ENCODE data around the gene CCDC197.

CCDC197 gene

GRCh38 chr14:93969082-93969828, 27.8 kb upstream of the CCDC197 start:
- no peak for DNase-seq (ENCODE audit: extremely low spot score)
- POLR2A ChIA-PET, result no interaction called here
- TF ChIP-seq FOXA1 (IDR thresholded peaks at IDR 0.05) (no peak), HDGF (IDR thresholded peaks at IDR 0.05; ENCODE audit: borderline replicate concordance) (no peak), BHLHE40 (IDR thresholded peaks at IDR 0.05; ENCODE audit: borderline replicate concordance) (no peak), ZNF384 (IDR thresholded peaks at IDR 0.05) (no peak), FOXK2 (IDR thresholded peaks at IDR 0.05) (no peak), NFRKB (IDR thresholded peaks at IDR 0.05) (no peak), SP1 (IDR thresholded peaks at IDR 0.05) (no peak), SUZ12 (IDR thresholded peaks at IDR 0.05) (no peak), ELF4 (IDR thresholded peaks at IDR 0.05) (no peak)
- CTCF ChIA-PET, result interaction anchor here (2.3 kb wide), 1 partner anchor 29 kb away, joined by 15 read pairs; no protein-coding TSS in a partner anchor

GRCh38 chr14:93970585-93970964, 26.5 kb upstream of the CCDC197 start:
- POLR2A ChIA-PET, result no interaction called here
- CTCF ChIA-PET, result interaction anchor here (0.5 to 2.3 kb wide), 6 partner anchors 11 to 412 kb away, joined by 3 to 15 read pairs (median 4); no protein-coding TSS in a partner anchor
- peak; percentile 18 for DNase-seq (ENCODE audit: extremely low spot score)
- TF ChIP-seq ARNT (IDR thresholded peaks at IDR 0.05) (no peak), ELF4 (IDR thresholded peaks at IDR 0.05) (no peak), FOXM1 (IDR thresholded peaks at IDR 0.05; ENCODE audit: borderline replicate concordance) (no peak), BHLHE40 (IDR thresholded peaks at IDR 0.05; ENCODE audit: borderline replicate concordance) (no peak), TARDBP (IDR thresholded peaks at IDR 0.05) (no peak), CTBP1 (IDR thresholded peaks at IDR 0.05; ENCODE audit: borderline replicate concordance) (no peak), FOXA1 (IDR thresholded peaks at IDR 0.05) (no peak), HDGF (IDR thresholded peaks at IDR 0.05; ENCODE audit: borderline replicate concordance) (no peak), SP1 (IDR thresholded peaks at IDR 0.05) (no peak), NFRKB (IDR thresholded peaks at IDR 0.05) (no peak), L3MBTL2 (conservative IDR thresholded peaks at IDR 0.05) (no peak), PKNOX1 (IDR thresholded peaks at IDR 0.05) (no peak), FOXK2 (IDR thresholded peaks at IDR 0.05) (no peak), SUZ12 (IDR thresholded peaks at IDR 0.05) (no peak), ZNF384 (IDR thresholded peaks at IDR 0.05) (no peak)

GRCh38 chr14:93970965-93971634, 26.0 kb upstream of the CCDC197 start:
- ChIA-PET CTCF (interaction anchor here (0.5 to 2.3 kb wide), 5 partner anchors 13 to 411 kb away, joined by 3 to 15 read pairs (median 3); no protein-coding TSS in a partner anchor), POLR2A (no interaction called here)
- TF ChIP-seq CTBP1 (IDR thresholded peaks at IDR 0.05; ENCODE audit: borderline replicate concordance), result no peak
- no peak for TF ChIP-seq L3MBTL2 (conservative IDR thresholded peaks at IDR 0.05)
- TF ChIP-seq NFRKB (IDR thresholded peaks at IDR 0.05), result no peak
- no peak for TF ChIP-seq ZNF384 (IDR thresholded peaks at IDR 0.05)
- TF ChIP-seq LEF1 (IDR thresholded peaks at IDR 0.05; ENCODE audit: borderline replicate concordance), result no peak
- TF ChIP-seq FOXA1 (IDR thresholded peaks at IDR 0.05), result no peak
- no peak for TF ChIP-seq ELF4 (IDR thresholded peaks at IDR 0.05)
- TF ChIP-seq SUZ12 (IDR thresholded peaks at IDR 0.05), result no peak
- TF ChIP-seq FOXK2 (IDR thresholded peaks at IDR 0.05), result no peak
- no peak for TF ChIP-seq PKNOX1 (IDR thresholded peaks at IDR 0.05)
- TF ChIP-seq HDGF (IDR thresholded peaks at IDR 0.05; ENCODE audit: borderline replicate concordance), result no peak
- TF ChIP-seq SP1 (IDR thresholded peaks at IDR 0.05), result no peak
- TF ChIP-seq ARNT (IDR thresholded peaks at IDR 0.05), result no peak
- TF ChIP-seq TARDBP (IDR thresholded peaks at IDR 0.05), result no peak
- no peak for TF ChIP-seq BHLHE40 (IDR thresholded peaks at IDR 0.05; ENCODE audit: borderline replicate concordance)
- no peak for TF ChIP-seq FOXM1 (IDR thresholded peaks at IDR 0.05; ENCODE audit: borderline replicate concordance)
- DNase-seq (ENCODE audit: extremely low spot score), result no peak

- DNase-seq (ENCODE audit: extremely low spot score), result no peak
- CTCF ChIA-PET, result interaction anchor here (1.4 to 2.3 kb wide), 2 partner anchors 32 to 35 kb away, joined by 4 to 15 read pairs; no protein-coding TSS in a partner anchor
- TF ChIP-seq L3MBTL2 (conservative IDR thresholded peaks at IDR 0.05) (no peak), SUZ12 (IDR thresholded peaks at IDR 0.05) (no peak), SP1 (IDR thresholded peaks at IDR 0.05) (no peak), BHLHE40 (IDR thresholded peaks at IDR 0.05; ENCODE audit: borderline replicate concordance) (no peak), NFRKB (IDR thresholded peaks at IDR 0.05) (no peak), FOXA1 (IDR thresholded peaks at IDR 0.05) (no peak), ZNF384 (IDR thresholded peaks at IDR 0.05) (no peak)
- POLR2A ChIA-PET, result no interaction called here
These were observed 25.5 kb upstream of the CCDC197 start for GRCh38 chr14:93971635-93972027.

GRCh38 chr14:93972618-93973205, 24.4 kb upstream of the CCDC197 start:
- POLR2A ChIA-PET, result no interaction called here
- TF ChIP-seq TARDBP (IDR thresholded peaks at IDR 0.05) (no peak), FOXK2 (IDR thresholded peaks at IDR 0.05) (no peak), CTBP1 (IDR thresholded peaks at IDR 0.05; ENCODE audit: borderline replicate concordance) (no peak), ZNF384 (IDR thresholded peaks at IDR 0.05) (no peak), HDGF (IDR thresholded peaks at IDR 0.05; ENCODE audit: borderline replicate concordance) (no peak), FOXM1 (IDR thresholded peaks at IDR 0.05; ENCODE audit: borderline replicate concordance) (no peak), ELF4 (IDR thresholded peaks at IDR 0.05) (no peak), L3MBTL2 (conservative IDR thresholded peaks at IDR 0.05) (no peak), FOXA1 (IDR thresholded peaks at IDR 0.05) (no peak), SUZ12 (IDR thresholded peaks at IDR 0.05) (no peak), BHLHE40 (IDR thresholded peaks at IDR 0.05; ENCODE audit: borderline replicate concordance) (no peak), ARNT (IDR thresholded peaks at IDR 0.05) (no peak), LEF1 (IDR thresholded peaks at IDR 0.05; ENCODE audit: borderline replicate concordance) (no peak)
- CTCF ChIA-PET, result interaction anchor here (2.0 kb wide), 1 partner anchor 33 kb away, joined by 7 read pairs; no protein-coding TSS in a partner anchor

More at GRCh38 chr14:93972618-93973205, 24.4 kb upstream of the CCDC197 start:
- DNase-seq (ENCODE audit: extremely low spot score), result no peak

Data from HEK293T (cell line).